GM21529 (cell line): Measurements from ENCODE around the gene ABHD12.
"Not testable (repeated sequence)": the region's sequence is repeated elsewhere in the genome, so short reads cannot be mapped to it uniquely, and the experiment has no call there.

ENCODE experiments used
- ATAC-seq: cut with Tn5 transposase; IDR thresholded peaks from one replicate; pipeline ENCODE4 v1.9.1; 2021; ENCODE audit not compliant: unreplicated experiment

Gene ABHD12

GRCh38 chr20:25278636-25279361 is 111.8 kb downstream of the ABHD12 start:
- ATAC-seq, result no peak

GRCh38 chr20:25277941-25278521 is 112.6 kb downstream of the ABHD12 start:
- no peak for ATAC-seq

- no peak for ATAC-seq
Observed at GRCh38 chr20:25277051-25277801, 113.4 kb downstream of the ABHD12 start.

GRCh38 chr20:25276533-25277050 is 114.0 kb downstream of the ABHD12 start:
- no peak for ATAC-seq

GRCh38 chr20:25275813-25276532 is 114.7 kb downstream of the ABHD12 start:
- ATAC-seq, result no peak

- no peak for ATAC-seq
Observed at GRCh38 chr20:25274891-25275812, 115.5 kb downstream of the ABHD12 start.

- no peak for ATAC-seq
Observed at GRCh38 chr20:25274481-25274880, 116.2 kb downstream of the ABHD12 start.

GRCh38 chr20:25273541-25274358 is 116.9 kb downstream of the ABHD12 start:
- ATAC-seq, result no peak

GRCh38 chr20:25273046-25273445 is 117.6 kb downstream of the ABHD12 start:
- no peak for ATAC-seq

- ATAC-seq, result no peak
Observed at GRCh38 chr20:25272223-25273000, 118.2 kb downstream of the ABHD12 start.

GRCh38 chr20:25271486-25272222 is 119.0 kb downstream of the ABHD12 start:
- no peak for ATAC-seq

GRCh38 chr20:25270829-25271251 is 119.8 kb downstream of the ABHD12 start:
- ATAC-seq, result no peak

GRCh38 chr20:25269833-25270170 is 120.8 kb downstream of the ABHD12 start:
- ATAC-seq, result no peak

- no peak for ATAC-seq
Observed at GRCh38 chr20:25269057-25269832, 121.4 kb downstream of the ABHD12 start.

- not testable (repeated sequence) for ATAC-seq
Observed at GRCh38 chr20:25260770-25261437, 129.7 kb downstream of the ABHD12 start.

- ATAC-seq, result no peak
Observed at GRCh38 chr20:25259788-25260254, 130.8 kb downstream of the ABHD12 start.
